HG03025 (cell line): ENCODE measurements around the gene FAM20C.
"Not testable (repeated sequence)": the region's sequence is repeated elsewhere in the genome, so short reads cannot be mapped to it uniquely, and the experiment has no call there.

Experiments used
- ATAC-seq: cut with Tn5 transposase; IDR thresholded peaks from one replicate; pipeline ENCODE4 v1.9.1; 2021; ENCODE audit warnings: mild to moderate bottlenecking, moderate library complexity; ENCODE audit not compliant: unreplicated experiment, low FRiP score

Gene FAM20C

DNA sequence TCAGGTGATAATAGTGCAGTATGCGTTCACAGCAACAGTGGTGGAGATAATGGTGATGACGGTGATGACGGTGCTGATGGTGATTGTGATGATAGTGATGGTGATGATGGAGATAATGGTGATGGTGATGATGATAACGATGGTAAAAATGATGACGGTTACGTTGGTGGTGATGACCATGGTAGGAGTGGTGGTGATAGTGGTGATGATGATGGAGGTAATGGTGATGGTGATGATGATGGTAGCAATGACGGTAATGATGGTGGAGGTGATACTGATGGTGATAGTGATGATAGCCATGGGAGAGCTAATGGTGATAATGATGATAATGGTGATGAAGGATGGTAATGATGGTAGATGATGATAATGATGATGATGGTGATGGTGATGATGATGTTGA lies 45.0 kb downstream of the FAM20C start:
- no peak for ATAC-seq

DNA sequence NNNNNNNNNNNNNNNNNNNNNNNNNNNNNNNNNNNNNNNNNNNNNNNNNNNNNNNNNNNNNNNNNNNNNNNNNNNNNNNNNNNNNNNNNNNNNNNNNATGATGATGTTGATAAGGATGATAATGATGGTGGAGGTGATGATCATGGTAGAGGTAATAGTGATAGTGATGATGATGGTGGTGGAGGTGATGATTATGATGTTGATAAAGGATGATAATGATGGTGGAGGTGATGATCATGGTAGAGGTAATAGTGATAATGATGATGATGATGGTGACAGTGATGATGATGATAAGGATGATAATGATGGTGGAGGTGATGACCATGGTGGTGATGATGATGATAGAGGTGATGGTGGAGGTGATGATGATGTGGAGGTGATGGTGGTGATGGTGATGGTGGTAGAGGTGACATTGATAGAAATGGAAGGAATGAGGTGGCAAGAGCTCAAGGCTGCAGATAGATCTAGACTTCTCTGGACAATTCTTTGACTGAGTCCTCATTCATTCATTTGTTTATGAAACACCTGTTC lies 47.8 kb downstream of the FAM20C start:
- ATAC-seq = no peak

DNA sequence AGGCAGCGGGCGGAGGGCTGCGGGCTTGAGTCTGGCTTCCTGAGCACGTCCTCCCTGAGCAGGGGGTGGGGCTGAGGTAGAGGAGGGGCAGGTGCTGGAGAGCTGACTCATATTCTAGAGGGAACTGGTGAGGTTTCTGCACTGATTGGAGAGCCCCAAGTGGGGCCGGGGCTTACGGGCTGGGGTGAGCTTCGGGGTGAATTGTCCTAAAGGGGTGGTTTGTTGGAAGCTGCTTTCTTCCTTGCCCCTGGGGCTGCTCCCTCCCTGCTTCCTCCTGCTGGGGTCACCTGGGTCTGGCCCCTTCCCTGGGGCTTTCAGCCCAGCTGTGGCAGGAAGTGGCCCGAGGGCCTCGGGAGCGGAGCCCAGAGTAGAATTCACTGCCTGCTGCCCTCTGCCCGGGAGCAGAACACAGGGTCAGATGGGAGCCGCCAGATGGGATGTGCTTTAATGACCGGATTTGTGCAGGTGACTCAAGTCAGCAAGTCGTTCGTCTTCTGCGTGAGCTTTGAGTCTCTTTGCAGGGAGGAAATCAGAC lies 48.6 kb downstream of the FAM20C start:
- ATAC-seq = no peak

DNA sequence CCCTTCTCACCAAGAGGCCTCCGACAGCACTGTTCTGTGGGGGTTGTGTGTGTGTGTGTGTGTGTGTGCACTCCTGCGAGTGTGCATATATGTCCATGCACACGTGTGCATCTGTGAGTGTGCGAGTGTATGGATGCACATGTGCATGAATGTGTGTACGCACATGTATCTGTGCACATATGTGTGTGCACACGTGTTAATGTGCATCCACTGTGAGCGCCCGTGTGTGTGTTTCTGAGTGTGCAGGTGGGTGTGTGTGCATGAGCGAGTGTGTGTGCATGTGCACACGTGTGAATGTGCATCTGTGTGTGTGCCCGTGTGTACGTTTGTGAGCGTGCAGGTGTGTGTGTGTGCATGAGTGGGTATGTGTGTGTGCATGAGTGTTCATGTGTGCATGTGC lies 49.1 kb downstream of the FAM20C start:
- ATAC-seq = no peak

DNA sequence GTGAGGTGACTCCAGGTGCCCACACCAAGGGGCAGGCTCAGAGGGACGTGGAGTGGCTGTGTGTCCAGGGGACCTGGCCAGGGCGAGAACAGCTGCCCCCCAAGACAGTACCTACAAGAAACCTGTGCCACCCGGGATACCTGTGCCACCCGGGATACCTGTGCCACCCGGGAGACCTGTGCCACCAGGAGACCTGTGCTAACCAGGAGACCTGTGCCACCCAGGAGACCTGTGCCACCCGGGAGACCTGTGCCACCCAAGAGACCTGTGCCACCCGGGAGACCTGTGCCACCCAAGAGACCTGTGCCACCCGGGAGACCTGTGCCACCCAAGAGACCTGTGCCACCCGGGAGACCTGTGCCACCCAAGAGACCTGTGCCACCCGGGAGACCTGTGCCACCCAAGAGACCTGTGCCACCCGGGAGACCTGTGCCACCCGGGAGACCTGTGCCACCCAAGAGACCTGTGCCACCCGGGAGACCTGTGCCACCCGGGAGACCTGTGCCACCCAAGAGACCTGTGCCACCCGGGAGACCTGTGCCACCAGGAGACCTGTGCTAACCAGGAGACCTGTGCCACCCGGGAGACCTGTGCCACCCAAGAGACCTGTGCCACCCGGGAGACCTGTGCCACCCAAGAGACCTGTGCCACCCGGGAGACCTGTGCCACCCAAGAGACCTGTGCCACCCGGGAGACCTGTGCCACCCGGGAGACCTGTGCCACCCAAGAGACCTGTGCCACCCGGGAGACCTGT lies 50.6 kb downstream of the FAM20C start:
- not testable (repeated sequence) for ATAC-seq

DNA sequence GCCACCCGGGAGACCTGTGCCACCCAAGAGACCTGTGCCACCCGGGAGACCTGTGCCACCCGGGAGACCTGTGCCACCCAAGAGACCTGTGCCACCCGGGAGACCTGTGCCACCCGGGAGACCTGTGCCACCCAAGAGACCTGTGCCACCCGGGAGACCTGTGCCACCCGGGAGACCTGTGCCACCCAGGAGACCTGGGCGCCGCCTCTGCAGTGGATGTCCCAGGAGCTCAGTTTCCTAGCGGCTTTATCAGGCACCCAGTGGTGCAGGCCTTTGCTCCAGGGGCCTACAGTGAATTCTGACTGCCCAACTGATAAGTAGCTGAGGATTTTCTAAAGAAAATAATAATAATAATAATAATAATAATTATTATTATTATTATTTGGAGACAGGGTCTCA lies 51.2 kb downstream of the FAM20C start:
- not testable (repeated sequence) for ATAC-seq

DNA sequence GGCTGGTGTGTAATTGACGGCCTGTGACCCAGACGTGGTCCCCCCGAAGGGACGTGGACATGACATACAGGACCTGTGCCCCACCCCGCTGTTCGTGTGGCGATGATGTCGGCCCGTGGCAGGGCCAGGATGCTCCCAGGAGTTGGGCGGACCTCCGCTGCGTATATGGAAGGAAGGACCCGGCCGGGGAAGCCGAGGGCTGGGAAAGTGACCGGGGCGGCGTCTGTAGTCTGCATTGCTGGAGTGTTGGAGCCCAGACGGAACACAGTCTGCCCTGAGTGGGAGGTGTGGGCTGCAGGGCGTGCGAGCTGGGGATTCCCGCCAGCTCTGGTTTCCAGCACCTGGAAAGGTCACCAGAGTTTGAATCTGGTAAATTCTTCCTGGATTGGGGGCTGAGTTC lies 52.6 kb downstream of the FAM20C start:
- ATAC-seq = no peak

DNA sequence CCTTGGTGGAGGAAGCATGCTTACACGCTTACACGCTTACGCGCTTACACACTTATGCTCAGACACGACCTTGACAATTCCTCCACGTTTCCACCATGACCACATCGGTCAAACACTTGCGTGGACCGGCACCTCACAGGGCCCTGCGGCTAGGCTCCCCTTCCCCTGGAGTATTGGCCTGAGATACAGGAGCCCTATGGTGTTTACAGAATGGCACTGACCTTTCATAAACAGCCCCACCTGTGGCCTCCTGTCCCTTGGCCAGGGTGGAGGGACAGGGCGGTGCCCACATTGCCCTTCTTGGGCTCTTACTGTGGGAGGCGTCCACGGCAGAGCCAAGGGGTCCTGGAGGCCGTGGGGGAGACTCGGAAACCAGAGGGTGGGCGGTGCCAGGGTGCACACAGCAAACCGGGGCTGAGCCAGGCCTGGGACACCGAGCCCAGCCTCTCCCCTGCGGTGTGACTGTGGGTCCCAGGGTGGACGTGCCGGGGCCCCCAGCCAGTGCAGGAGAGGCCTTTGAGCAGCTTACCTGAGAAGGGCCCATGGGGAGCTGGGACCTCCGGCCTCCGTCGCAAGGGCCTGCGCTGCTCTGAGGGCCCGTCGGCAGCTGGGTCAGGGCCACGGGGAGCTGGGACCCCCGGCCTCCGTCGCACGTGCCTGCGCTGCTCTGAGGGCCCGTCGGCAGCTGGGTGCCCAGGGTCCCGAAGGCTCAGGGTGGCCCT lies 53.4 kb downstream of the FAM20C start:
- no peak for ATAC-seq

DNA sequence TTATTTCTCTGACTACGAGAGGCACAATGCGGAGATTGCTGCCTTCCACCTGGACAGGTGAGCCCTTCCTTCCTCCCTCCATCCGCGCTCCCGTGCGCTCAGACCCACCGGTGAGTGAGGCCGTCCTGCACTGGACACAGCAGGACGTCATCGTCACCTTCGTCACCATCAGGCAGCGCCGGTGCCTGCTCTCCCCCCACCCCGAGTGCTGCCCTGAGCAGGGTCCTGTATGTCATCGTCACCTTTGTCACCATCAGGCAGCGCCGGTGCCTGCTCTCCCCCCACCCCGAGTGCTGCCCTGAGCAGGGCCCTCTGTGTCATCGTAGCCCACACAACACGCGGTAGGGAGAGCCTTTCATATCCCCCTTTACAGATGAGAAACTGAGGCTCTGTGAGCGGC lies 54.1 kb downstream of the FAM20C start:
- no peak for ATAC-seq

DNA sequence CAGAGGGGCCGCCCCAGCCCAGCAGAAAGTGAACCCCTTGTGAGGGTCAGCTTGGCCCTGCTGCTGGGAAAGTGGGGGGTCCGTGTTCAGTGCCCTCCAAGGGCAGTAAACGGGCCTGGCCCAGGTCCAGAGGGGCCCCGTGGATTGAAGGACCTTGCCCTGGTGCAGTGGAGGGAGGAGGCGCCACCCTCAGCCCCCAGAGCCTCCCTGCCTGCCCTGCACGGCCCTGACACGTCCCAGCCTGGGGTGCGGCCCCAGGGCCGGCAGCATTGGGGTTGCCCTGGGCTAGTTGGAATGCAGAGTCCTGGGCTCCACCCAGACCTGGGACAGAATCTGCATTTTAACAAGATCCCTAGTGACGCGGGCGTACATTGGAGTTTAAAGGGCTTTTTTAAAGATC lies 54.8 kb downstream of the FAM20C start:
- ATAC-seq = no peak

DNA sequence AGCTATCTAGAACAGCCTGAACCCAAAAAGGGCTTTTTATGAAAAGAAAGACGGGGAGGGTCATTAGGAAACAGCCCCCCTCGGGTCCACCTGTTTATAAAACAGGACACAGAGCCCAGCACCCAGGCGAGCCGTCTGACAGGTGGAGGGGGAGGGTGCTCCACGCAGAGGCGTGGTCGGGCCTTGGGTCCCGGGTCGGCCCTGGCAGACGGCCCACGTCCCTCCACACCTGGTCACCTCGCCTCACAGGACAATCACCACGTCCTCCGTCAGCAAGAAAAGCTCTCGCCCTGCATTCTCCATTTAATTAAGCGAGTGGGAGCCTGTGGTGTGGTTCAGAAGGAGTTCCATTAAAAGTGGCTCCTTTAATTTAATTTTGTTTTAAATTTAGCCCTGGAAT lies 55.3 kb downstream of the FAM20C start:
- no peak for ATAC-seq

DNA sequence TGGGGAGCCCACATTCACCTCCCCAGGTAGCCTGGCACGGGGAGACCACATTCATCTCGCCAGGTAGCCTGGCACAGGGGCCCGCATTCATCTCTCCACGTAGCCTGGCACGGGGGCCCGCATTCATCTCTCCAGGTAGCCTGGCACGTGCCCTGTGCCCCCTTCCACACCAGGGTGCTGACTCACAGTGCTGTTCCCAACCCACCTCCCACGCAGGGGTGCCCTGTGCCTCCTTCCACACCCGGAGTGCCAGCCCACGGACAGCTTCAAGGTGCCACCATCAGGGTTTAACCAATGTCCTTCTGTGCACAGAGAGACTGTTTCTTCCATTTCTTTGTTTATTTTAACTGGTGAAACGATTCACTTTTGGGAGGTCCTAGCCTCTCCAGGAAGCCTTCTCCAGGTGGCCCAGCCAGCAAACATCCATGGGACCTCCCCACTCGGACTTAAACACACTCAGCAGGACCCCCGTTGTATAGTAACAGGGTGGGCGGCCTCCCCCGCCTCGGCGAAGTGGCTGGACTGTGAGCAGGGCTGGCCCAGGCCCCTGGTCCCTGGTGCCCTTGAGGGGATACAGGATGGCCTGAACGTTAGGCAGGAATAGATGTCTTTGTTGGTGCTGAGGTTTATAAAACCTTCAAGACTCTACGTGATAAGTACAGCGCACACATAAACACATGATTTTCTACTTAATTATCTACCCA lies 56.5 kb downstream of the FAM20C start:
- no peak for ATAC-seq

DNA sequence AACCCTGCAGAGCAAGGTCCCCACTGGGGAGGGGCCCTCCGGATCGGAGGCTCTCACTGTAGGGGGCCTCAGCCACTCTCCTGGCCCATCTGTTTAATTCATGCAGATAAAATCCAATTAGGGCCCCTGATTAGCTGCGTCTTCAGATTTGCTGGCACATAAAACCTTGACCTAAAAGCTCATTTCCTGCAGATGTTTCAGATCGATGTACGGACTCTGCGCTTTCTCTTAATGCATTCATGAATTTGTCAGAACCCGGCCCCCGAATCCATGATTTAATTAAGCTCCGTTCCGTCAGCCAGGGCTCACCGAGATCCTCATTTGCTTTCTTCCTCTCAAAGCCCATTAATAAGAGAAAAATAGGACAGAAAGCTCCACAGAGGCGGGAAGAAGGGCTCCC lies 57.6 kb downstream of the FAM20C start:
- no peak for ATAC-seq

DNA sequence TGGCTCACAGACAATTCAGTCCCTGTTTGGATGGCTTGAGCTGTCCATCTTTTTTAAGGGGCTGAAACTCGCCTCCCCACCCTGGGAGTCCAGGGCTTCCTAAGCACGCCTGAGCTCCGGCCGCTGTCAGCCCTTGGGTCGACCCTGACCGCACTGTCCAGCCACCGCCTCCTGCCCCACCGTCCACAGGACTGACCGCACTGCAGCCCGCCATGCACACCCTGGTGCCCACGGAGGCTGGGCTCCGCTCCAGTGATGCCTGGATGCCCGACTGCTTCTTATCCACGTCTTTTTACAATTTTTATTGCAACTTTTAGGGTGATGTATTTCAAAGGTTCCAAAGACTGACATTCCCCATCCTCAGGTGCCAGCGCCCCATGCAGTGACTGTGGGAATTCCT lies 58.2 kb downstream of the FAM20C start:
- no peak for ATAC-seq

DNA sequence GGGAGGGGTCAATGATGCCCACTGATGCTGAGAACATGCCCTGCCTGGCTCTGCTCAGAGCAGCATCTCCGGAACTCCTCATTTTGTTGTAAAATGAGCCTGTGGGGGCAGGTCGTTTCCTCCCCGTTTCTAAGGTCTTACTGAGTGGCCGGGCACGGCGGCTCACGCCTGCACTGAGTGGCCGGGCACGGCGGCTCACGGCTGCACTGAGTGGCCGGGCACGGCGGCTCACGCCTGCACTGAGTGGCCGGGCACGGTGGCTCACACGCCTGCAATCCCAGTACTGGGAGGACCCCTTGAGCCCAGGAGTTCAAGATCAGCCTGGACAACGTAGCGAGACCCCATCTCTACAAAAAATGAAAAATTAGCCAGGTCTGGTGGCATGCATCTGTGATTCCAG lies 58.6 kb downstream of the FAM20C start:
- no peak for ATAC-seq

DNA sequence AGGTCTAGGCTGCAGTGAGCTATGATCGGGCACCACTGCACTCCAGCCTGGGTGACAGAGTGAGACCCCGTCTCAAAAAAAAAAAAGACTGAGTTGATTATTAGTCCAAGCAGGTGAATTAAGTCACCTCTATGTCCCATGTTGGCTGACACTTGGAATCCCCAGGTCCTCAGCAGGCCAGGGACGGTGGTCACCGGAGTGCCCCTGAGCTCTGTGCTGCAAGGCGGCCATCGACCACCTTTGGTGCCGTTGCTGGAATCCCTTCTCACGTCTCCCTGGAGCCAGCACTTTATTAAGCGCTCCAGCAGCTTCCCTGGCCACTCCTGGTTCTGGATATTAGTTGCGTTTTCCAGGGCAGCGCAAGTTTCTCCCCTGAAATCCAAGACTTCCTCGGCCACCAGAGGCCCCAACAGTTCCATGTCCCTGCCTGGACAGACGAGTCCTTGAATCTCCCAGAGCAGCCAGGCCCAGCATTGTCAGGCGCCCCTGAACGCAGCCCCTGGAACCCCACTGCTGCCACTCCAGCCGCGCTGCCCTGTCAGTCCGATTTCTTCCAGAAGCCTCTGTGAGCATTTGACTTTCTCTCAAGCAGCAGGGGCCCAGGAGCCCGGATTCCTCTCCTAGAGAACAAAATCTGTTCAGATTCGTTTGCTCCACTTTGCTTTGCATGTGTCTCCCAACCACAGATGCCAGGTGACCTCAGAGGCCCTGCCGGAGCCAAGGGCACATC lies 59.2 kb downstream of the FAM20C start:
- no peak for ATAC-seq

DNA sequence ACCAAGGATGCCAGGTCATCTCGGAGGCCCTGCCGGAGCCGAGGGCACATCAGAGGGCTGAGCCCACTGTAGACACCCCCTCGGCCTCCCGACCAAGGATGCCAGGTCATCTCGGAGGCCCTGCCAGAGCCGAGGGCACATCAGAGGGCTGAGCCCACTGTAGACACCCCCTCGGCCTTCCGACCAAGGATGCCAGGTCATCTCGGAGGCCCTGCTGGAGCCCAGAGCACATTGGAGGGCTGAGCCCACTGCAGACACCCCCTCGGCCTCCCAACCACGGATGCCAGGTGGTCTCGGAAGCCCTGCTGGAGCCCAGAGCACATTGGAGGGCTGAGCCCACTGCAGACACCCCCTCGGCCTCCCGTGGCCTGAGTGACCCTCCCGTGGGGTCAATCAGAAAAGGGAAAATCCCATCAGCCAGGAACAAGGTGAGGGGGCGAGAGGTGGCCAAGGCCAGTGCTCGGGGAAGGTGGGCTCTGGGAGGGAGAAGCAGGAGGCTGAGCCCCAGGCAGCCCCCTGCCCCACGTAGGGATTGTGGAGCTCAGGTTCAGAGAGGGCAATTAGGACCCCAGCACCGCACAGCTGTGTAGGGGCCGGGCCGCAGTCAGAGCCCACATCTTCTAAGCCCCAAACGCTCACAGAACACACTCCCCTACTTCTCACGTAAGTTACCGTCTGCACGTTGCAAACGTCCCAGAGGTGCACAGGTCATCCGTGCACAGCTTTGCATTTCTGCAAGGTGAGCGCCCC lies 60.0 kb downstream of the FAM20C start:
- no peak for ATAC-seq

DNA sequence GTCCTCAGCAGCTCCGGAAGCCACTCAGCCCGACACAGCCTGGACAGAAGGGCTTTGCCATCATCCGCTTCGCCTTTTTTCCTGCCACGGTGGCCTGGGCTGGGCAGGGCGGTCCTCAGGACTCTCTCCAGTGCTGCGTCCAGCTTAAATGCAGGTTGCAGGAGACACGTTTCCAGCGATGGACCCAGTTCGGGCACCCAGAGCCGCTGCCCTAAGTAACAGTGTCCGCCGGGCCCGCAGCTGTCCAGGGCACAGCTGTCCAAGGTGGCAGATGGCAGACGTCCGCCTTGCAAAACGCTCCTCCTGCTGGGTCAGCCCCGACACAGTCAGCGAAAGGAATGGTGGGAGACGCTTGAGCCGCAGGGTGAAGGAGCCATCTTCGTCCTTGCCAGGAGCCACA lies 60.6 kb downstream of the FAM20C start:
- ATAC-seq = no peak

DNA sequence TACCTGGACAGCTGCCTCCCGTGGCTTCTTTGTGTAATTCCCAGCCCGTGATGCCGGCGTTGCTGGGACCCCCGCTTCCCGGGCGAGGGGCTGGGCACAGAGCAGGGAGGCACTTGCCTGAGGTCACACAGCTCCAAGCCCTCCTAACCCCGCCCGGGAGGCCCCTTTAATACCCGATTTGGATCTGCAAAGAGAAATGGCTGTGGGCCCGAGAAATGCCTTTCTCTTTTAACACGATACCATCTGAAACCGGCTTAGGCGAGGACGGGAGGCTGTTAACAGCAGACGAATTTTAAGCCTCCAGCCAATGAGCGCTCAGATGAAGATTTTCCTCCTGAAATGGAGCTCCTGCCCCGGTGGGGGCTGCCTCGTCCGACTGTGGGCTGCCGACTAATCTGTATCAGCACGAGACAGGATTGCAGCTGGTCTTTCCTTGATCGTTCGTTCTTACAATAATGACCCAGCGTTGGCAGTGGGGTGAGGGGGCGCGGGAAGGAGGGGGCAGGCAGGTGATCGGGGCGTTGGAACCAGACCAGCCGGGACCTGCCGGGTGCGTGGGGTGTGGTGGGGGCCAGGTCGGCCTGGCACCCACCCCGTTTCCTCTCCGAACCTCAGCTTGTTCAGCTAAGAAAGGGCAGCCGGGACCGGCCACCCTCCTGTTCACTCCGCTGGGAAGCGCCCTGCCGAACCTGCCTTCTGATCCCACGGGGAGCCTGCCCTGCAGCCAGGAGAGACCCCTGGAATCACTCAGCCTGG lies 61.4 kb downstream of the FAM20C start:
- ATAC-seq = no peak
